ENCODE measurements around the gene TOGARAM1. TPM values are rescaled to one million over a fixed set of nuclear protein-coding genes. Genes with fewer than 3 reads are reported as not detected.

The TOGARAM1 gene
- total and polyA plus RNA-seq, 9 of the 15 experiments (the other 6 are each of a cell fraction or from before 2014, with no cell fraction given), result 1.3 to 6.4 (median 3.7) TPM

- TF ChIP-seq, protein P1, sequence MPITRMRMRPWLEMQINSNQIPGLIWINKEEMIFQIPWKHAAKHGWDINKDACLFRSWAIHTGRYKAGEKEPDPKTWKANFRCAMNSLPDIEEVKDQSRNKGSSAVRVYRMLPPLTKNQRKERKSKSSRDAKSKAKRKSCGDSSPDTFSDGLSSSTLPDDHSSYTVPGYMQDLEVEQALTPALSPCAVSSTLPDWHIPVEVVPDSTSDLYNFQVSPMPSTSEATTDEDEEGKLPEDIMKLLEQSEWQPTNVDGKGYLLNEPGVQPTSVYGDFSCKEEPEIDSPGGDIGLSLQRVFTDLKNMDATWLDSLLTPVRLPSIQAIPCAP (CRISPR knock-in tag; IDR thresholded peaks at IDR 0.05; ENCODE audit: borderline replicate concordance), result no peak
- TF ChIP-seq ZNF23 (CRISPR knock-in tag; IDR thresholded peaks at IDR 0.05), result no peak
- TF ChIP-seq HNRNPLL (IDR thresholded peaks at IDR 0.05; ENCODE audit: low read depth, low read length, poor library complexity, severe bottlenecking), result no peak
- TF ChIP-seq OTX1 (CRISPR knock-in tag; IDR thresholded peaks at IDR 0.05), result no peak
- no peak for TF ChIP-seq XRCC4 (IDR thresholded peaks at IDR 0.05; ENCODE audit: extremely low read depth, insufficient read depth, insufficient read length)
- no peak for TF ChIP-seq CBX5 (IDR thresholded peaks at IDR 0.05; ENCODE audit: borderline replicate concordance, low read depth)
- no peak for TF ChIP-seq HDAC3 (IDR thresholded peaks at IDR 0.05; ENCODE audit: borderline replicate concordance, partially characterized antibody)
- no peak for TF ChIP-seq ZNF124 (CRISPR knock-in tag; IDR thresholded peaks at IDR 0.05)
- TF ChIP-seq, protein P2, sequence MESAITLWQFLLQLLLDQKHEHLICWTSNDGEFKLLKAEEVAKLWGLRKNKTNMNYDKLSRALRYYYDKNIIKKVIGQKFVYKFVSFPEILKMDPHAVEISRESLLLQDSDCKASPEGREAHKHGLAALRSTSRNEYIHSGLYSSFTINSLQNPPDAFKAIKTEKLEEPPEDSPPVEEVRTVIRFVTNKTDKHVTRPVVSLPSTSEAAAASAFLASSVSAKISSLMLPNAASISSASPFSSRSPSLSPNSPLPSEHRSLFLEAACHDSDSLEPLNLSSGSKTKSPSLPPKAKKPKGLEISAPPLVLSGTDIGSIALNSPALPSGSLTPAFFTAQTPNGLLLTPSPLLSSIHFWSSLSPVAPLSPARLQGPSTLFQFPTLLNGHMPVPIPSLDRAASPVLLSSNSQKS (CRISPR knock-in tag; IDR thresholded peaks at IDR 0.05), result no peak
- TF ChIP-seq, protein P3, sequence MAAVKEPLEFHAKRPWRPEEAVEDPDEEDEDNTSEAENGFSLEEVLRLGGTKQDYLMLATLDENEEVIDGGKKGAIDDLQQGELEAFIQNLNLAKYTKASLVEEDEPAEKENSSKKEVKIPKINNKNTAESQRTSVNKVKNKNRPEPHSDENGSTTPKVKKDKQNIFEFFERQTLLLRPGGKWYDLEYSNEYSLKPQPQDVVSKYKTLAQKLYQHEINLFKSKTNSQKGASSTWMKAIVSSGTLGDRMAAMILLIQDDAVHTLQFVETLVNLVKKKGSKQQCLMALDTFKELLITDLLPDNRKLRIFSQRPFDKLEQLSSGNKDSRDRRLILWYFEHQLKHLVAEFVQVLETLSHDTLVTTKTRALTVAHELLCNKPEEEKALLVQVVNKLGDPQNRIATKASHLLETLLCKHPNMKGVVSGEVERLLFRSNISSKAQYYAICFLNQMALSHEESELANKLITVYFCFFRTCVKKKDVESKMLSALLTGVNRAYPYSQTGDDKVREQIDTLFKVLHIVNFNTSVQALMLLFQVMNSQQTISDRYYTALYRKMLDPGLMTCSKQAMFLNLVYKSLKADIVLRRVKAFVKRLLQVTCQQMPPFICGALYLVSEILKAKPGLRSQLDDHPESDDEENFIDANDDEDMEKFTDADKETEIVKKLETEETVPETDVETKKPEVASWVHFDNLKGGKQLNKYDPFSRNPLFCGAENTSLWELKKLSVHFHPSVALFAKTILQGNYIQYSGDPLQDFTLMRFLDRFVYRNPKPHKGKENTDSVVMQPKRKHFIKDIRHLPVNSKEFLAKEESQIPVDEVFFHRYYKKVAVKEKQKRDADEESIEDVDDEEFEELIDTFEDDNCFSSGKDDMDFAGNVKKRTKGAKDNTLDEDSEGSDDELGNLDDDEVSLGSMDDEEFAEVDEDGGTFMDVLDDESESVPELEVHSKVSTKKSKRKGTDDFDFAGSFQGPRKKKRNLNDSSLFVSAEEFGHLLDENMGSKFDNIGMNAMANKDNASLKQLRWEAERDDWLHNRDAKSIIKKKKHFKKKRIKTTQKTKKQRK (IDR thresholded peaks at IDR 0.05; ENCODE audit: borderline replicate concordance, low read depth, low read length), result no peak
- TF ChIP-seq PHF20 (IDR thresholded peaks at IDR 0.05; ENCODE audit: partially characterized antibody), result no peak
- no peak for TF ChIP-seq CTCFL (IDR thresholded peaks at IDR 0.05; ENCODE audit: borderline replicate concordance, insufficient read depth, low read depth, low read length, poor library complexity, severe bottlenecking)
- TF ChIP-seq, protein P4, sequence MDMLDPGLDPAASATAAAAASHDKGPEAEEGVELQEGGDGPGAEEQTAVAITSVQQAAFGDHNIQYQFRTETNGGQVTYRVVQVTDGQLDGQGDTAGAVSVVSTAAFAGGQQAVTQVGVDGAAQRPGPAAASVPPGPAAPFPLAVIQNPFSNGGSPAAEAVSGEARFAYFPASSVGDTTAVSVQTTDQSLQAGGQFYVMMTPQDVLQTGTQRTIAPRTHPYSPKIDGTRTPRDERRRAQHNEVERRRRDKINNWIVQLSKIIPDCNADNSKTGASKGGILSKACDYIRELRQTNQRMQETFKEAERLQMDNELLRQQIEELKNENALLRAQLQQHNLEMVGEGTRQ (CRISPR knock-in tag; IDR thresholded peaks at IDR 0.05), result no peak
- peak; percentile 68 for TF ChIP-seq EGR1 (conservative IDR thresholded peaks at IDR 0.05)
- TF ChIP-seq, protein P5, sequence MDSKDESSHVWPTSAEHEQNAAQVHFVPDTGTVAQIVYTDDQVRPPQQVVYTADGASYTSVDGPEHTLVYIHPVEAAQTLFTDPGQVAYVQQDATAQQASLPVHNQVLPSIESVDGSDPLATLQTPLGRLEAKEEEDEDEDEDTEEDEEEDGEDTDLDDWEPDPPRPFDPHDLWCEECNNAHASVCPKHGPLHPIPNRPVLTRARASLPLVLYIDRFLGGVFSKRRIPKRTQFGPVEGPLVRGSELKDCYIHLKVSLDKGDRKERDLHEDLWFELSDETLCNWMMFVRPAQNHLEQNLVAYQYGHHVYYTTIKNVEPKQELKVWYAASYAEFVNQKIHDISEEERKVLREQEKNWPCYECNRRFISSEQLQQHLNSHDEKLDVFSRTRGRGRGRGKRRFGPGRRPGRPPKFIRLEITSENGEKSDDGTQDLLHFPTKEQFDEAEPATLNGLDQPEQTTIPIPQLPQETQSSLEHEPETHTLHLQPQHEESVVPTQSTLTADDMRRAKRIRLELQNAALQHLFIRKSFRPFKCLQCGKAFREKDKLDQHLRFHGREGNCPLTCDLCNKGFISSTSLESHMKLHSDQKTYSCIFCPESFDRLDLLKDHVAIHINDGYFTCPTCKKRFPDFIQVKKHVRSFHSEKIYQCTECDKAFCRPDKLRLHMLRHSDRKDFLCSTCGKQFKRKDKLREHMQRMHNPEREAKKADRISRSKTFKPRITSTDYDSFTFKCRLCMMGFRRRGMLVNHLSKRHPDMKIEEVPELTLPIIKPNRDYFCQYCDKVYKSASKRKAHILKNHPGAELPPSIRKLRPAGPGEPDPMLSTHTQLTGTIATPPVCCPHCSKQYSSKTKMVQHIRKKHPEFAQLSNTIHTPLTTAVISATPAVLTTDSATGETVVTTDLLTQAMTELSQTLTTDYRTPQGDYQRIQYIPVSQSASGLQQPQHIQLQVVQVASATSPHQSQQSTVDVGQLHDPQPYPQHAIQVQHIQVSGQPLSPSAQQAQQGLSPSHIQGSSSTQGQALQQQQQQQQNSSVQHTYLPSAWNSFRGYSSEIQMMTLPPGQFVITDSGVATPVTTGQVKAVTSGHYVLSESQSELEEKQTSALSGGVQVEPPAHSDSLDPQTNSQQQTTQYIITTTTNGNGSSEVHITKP (IDR thresholded peaks at IDR 0.05; ENCODE audit: partially characterized antibody), result peak; percentile 13
- no peak for TF ChIP-seq TAF15 (IDR thresholded peaks at IDR 0.05; ENCODE audit: low read depth, low read length)
Measured at GRCh38 chr14:44961151-44961553, 838 bp upstream of the TOGARAM1 start (continued).
